ENCODE results near the gene SLC35F1.

Gene SLC35F1

DNA sequence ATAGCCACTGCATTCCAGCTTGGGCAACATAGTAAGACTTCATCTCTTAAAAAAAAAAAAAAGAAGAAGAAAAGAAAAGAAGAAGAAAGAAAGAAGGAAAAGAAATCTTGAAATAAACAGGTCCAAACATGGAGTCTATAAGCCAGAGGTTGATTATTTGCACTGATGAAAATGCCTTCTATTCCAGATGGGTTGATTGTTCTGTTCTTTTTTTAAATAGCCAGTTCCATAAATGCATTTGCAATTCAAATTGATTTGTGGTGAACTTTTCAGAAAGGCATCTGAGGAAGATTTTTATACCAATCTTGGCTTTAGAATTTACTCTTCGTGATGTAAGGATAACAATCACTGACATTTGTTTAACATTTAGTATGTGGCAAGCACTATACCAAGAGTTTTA is 397.3 kb downstream of the SLC35F1 start:
- TF ChIP-seq ZBTB7A (IDR thresholded peaks at IDR 0.05; ENCODE audit: low read depth) (no peak), NFIC (IDR thresholded peaks at IDR 0.05) (no peak), TCF12 (IDR thresholded peaks at IDR 0.05; ENCODE audit: low read depth) (no peak), RAD21 (IDR thresholded peaks at IDR 0.05; ENCODE audit: low read depth) (no peak), FOXM1 (IDR thresholded peaks at IDR 0.05; ENCODE audit: borderline replicate concordance, low read depth) (no peak), EP300 (IDR thresholded peaks at IDR 0.05; ENCODE audit: borderline replicate concordance) (no peak)
- TF ChIP-seq, protein P1, sequence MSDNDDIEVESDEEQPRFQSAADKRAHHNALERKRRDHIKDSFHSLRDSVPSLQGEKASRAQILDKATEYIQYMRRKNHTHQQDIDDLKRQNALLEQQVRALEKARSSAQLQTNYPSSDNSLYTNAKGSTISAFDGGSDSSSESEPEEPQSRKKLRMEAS (IDR thresholded peaks at IDR 0.05): no peak
- TF ChIP-seq, protein P2, sequence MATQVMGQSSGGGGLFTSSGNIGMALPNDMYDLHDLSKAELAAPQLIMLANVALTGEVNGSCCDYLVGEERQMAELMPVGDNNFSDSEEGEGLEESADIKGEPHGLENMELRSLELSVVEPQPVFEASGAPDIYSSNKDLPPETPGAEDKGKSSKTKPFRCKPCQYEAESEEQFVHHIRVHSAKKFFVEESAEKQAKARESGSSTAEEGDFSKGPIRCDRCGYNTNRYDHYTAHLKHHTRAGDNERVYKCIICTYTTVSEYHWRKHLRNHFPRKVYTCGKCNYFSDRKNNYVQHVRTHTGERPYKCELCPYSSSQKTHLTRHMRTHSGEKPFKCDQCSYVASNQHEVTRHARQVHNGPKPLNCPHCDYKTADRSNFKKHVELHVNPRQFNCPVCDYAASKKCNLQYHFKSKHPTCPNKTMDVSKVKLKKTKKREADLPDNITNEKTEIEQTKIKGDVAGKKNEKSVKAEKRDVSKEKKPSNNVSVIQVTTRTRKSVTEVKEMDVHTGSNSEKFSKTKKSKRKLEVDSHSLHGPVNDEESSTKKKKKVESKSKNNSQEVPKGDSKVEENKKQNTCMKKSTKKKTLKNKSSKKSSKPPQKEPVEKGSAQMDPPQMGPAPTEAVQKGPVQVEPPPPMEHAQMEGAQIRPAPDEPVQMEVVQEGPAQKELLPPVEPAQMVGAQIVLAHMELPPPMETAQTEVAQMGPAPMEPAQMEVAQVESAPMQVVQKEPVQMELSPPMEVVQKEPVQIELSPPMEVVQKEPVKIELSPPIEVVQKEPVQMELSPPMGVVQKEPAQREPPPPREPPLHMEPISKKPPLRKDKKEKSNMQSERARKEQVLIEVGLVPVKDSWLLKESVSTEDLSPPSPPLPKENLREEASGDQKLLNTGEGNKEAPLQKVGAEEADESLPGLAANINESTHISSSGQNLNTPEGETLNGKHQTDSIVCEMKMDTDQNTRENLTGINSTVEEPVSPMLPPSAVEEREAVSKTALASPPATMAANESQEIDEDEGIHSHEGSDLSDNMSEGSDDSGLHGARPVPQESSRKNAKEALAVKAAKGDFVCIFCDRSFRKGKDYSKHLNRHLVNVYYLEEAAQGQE (IDR thresholded peaks at IDR 0.05; ENCODE audit: low read depth): no peak

DNA sequence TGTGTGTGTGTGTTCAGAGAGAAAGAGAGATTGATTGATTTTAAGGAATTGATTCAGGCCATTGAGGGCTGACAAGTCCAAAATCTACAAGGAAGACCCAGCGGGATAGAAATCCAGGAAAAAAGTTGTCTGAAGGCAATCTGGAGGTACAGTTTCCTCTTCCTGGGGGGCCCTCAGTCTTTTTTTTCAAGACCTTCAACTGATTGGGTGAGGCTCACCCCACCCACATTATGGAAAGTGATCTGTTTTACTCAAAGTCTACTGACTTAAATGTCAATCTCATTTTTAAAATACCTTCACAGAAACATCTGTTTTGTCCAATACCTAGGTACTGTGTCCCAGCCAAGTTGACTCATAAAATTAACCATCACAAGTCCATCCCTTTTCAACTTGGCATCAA is 398.0 kb downstream of the SLC35F1 start:
- TF ChIP-seq CREB1 (IDR thresholded peaks at IDR 0.05; ENCODE audit: low read depth) (no peak), EGR1 (IDR thresholded peaks at IDR 0.05) (no peak), ZBTB7A (IDR thresholded peaks at IDR 0.05; ENCODE audit: low read depth) (no peak), RAD21 (IDR thresholded peaks at IDR 0.05; ENCODE audit: low read depth) (no peak), TCF12 (IDR thresholded peaks at IDR 0.05; ENCODE audit: low read depth) (no peak), TAF1 (IDR thresholded peaks at IDR 0.05; ENCODE audit: low read depth) (no peak), EP300 (IDR thresholded peaks at IDR 0.05; ENCODE audit: borderline replicate concordance) (no peak), TEAD4 (IDR thresholded peaks at IDR 0.05) (no peak), FOXM1 (IDR thresholded peaks at IDR 0.05; ENCODE audit: borderline replicate concordance, low read depth) (no peak), NFIC (IDR thresholded peaks at IDR 0.05) (no peak), CEBPB (IDR thresholded peaks at IDR 0.05) (no peak), YY1 (IDR thresholded peaks at IDR 0.05; ENCODE audit: low read depth) (no peak)
- TF ChIP-seq, protein P3, sequence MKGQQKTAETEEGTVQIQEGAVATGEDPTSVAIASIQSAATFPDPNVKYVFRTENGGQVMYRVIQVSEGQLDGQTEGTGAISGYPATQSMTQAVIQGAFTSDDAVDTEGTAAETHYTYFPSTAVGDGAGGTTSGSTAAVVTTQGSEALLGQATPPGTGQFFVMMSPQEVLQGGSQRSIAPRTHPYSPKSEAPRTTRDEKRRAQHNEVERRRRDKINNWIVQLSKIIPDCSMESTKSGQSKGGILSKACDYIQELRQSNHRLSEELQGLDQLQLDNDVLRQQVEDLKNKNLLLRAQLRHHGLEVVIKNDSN (IDR thresholded peaks at IDR 0.05): no peak
- TF ChIP-seq, protein P2 (IDR thresholded peaks at IDR 0.05; ENCODE audit: low read depth): no peak
- TF ChIP-seq, protein P1 (IDR thresholded peaks at IDR 0.05): no peak

DNA sequence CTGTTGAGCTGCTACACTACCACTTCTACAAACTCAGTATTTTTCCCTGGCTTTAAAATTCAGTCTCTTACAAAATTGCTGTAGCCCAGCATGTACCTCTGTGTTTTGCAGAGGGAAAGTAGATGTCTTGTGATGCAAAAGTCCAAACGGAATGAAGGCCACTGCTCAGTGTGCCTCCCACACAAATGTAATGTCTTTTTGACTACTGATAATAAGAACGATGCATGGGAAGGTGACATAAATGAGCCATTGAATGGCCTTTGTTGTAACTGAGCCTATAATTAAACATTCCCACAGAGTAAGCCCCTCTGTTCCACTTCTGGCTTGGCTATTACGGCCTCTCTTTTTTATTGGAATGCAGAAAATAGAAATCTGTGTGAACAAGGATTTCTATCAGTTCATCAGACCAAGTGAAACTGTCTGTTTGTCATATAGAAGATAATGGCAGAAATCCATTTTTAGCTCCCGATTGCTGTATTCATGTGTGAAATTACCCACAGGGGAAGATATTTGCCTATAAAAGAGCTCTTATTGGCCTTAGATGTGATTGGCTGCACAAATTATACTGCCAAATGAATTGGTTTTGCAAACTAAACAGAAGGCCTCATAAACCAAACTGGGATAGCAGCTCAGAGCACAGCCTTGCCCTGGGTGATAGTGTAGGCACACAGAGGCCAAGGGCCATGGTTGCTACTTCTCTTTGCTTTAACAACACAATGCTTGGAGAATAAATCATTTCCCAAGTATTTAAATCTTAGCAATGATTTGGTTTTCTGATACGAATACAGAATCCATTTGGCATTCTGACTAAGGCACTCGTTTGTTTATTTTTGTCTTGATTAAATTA is 399.6 kb downstream of the SLC35F1 start:
- no peak for TF ChIP-seq TCF12 (IDR thresholded peaks at IDR 0.05; ENCODE audit: low read depth)
- TF ChIP-seq, protein P2 (IDR thresholded peaks at IDR 0.05; ENCODE audit: low read depth): no peak
- TF ChIP-seq, protein P3 (IDR thresholded peaks at IDR 0.05): no peak
- no peak for TF ChIP-seq NFIC (IDR thresholded peaks at IDR 0.05)
- TF ChIP-seq RAD21 (IDR thresholded peaks at IDR 0.05; ENCODE audit: low read depth): no peak
- TF ChIP-seq, protein P1 (IDR thresholded peaks at IDR 0.05): no peak
- no peak for TF ChIP-seq ZBTB7A (IDR thresholded peaks at IDR 0.05; ENCODE audit: low read depth)
- no peak for TF ChIP-seq CEBPB (IDR thresholded peaks at IDR 0.05)
- no peak for TF ChIP-seq CREB1 (IDR thresholded peaks at IDR 0.05; ENCODE audit: low read depth)
- TF ChIP-seq EP300 (IDR thresholded peaks at IDR 0.05; ENCODE audit: borderline replicate concordance): no peak
- no peak for TF ChIP-seq TEAD4 (IDR thresholded peaks at IDR 0.05)
- no peak for TF ChIP-seq EGR1 (IDR thresholded peaks at IDR 0.05)
- no peak for TF ChIP-seq YY1 (IDR thresholded peaks at IDR 0.05; ENCODE audit: low read depth)
- no peak for TF ChIP-seq TAF1 (IDR thresholded peaks at IDR 0.05; ENCODE audit: low read depth)
- TF ChIP-seq FOXM1 (IDR thresholded peaks at IDR 0.05; ENCODE audit: borderline replicate concordance, low read depth): no peak

DNA sequence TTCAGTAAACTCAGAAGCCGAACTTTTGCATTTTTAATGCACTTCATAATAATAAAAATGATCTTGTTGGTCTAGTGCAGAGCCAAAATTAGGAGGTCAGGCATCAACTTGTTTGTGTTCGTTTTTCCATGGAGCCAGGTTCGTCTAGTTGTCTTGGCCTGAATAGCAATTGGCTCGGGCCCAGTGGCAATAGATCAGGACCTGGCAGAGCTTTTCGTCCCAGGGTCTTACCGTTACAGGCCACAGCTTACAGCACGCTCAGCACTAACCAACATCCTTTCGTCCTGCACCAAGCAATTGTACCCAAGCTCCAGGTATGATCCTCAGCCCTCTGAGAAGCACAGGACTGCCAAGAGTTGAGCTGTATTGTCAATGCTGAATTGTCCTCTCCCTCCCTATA is 400.5 kb downstream of the SLC35F1 start:
- TF ChIP-seq TAF1 (IDR thresholded peaks at IDR 0.05; ENCODE audit: low read depth): no peak
- no peak for TF ChIP-seq EP300 (IDR thresholded peaks at IDR 0.05; ENCODE audit: borderline replicate concordance)
- no peak for TF ChIP-seq EGR1 (IDR thresholded peaks at IDR 0.05)
- no peak for TF ChIP-seq NFIC (IDR thresholded peaks at IDR 0.05)
- no peak for TF ChIP-seq TCF12 (IDR thresholded peaks at IDR 0.05; ENCODE audit: low read depth)
- TF ChIP-seq CEBPB (IDR thresholded peaks at IDR 0.05): no peak
- TF ChIP-seq, protein P2 (IDR thresholded peaks at IDR 0.05; ENCODE audit: low read depth): no peak
- TF ChIP-seq, protein P1 (IDR thresholded peaks at IDR 0.05): no peak
- TF ChIP-seq, protein P3 (IDR thresholded peaks at IDR 0.05): no peak
- no peak for TF ChIP-seq CREB1 (IDR thresholded peaks at IDR 0.05; ENCODE audit: low read depth)
- no peak for TF ChIP-seq TEAD4 (IDR thresholded peaks at IDR 0.05)

All from Ishikawa (cell line).